Activated CD8-positive, alpha-beta T cell treated with anti-CD3 and anti-CD28 coated beads, Interleukin-2, amount 10 ng/mL, durations not matched to agents 7 days and 5 days (primary cell): ENCODE results near the gene RXFP2. TPM values are rescaled to one million over a fixed set of nuclear protein-coding genes. Genes with fewer than 3 reads are reported as not detected.

Source experiments
- ATAC-seq: fragments of 150-1000 bp; cut with Tn5 transposase; one replicate; pipeline ENCODE4 v1.10.0; 2021; ENCODE audit warnings: moderate library complexity
- CTCF ChIA-PET: fragments of 350-600 bp; sonication (Branson Sonifier 250); formaldehyde crosslinking; loops from one replicate; lab custom pipeline; 2021; ENCODE audit warnings: antibody characterized with exemption; lab: Charles Lee
- POLR2A ChIA-PET: fragments of 350-600 bp; sonication (Branson Sonifier 250); formaldehyde crosslinking; loops from one replicate; lab custom pipeline; 2021; ENCODE audit warnings: antibody characterized with exemption; lab: Charles Lee
- DNase-seq: peaks from one replicate; pipeline ENCODE4 v3.0.0-alpha.2; 2020
- H3K27ac Mint-ChIP-seq: one replicate; pipeline ENCODE4 v1.8.0; 2021; ENCODE audit warnings: mild to moderate bottlenecking, mixed read lengths
- H3K27me3 Mint-ChIP-seq: one replicate; pipeline ENCODE4 v1.8.0; 2021; ENCODE audit warnings: low read depth, mixed read lengths
- H3K36me3 Mint-ChIP-seq: one replicate; pipeline ENCODE4 v1.8.0; 2021; ENCODE audit warnings: low read depth, mixed read lengths
- H3K4me1 Mint-ChIP-seq: one replicate; pipeline ENCODE4 v1.8.0; 2021; ENCODE audit warnings: low read depth, mixed read lengths
- H3K4me3 Mint-ChIP-seq: one replicate; pipeline ENCODE4 v1.8.0; 2021; ENCODE audit warnings: mild to moderate bottlenecking, mixed read lengths
- H3K9me3 Mint-ChIP-seq: one replicate; pipeline ENCODE4 v1.8.0; 2022; ENCODE audit warnings: mixed read lengths; ENCODE audit not compliant: insufficient read depth
- total RNA-seq, 2 experiments: library from RNA; stranded (reverse); gene quantifications; one replicate each; pipeline ENCODE4 v1.2.3, GENCODE V29; 2021

Gene RXFP2
- total RNA-seq, 2 experiments from 2014 or later: not detected

- Mint-ChIP-seq H3K36me3 (no peaks in the 10 kb centered on the region), H3K27me3 (no peaks in the 10 kb centered on the region), H3K4me3 (no peak overlapping the region), H3K27ac (no peak overlapping the region), H3K9me3 (no peaks in the 10 kb centered on the region), H3K4me1 (peaks cover 2% of the 10 kb centered on the region)
- ATAC-seq (no peak), DNase-seq (no peak)
- ChIA-PET POLR2A (no interaction called here), CTCF (no interaction called here)
Measured at GRCh38 chr13:31769575-31769974, 30.2 kb downstream of the RXFP2 start.

GRCh38 chr13:31772231-31772630 lies 32.9 kb downstream of the RXFP2 start:
- H3K27me3 Mint-ChIP-seq: no peaks in the 10 kb centered on the region
- no peak for DNase-seq
- H3K4me1 Mint-ChIP-seq: peaks cover 2% of the 10 kb centered on the region
- H3K9me3 Mint-ChIP-seq: no peaks in the 10 kb centered on the region
- CTCF ChIA-PET: no interaction called here
- POLR2A ChIA-PET: no interaction called here
- H3K27ac Mint-ChIP-seq: no peak overlapping the region
- no peak for ATAC-seq
- H3K36me3 Mint-ChIP-seq: no peaks in the 10 kb centered on the region
- H3K4me3 Mint-ChIP-seq: no peak overlapping the region

- ChIA-PET POLR2A (no interaction called here), CTCF (no interaction called here)
- Mint-ChIP-seq H3K9me3 (no peaks in the 10 kb centered on the region), H3K27ac (no peak overlapping the region), H3K36me3 (no peaks in the 10 kb centered on the region), H3K4me1 (peaks cover 2% of the 10 kb centered on the region), H3K27me3 (no peaks in the 10 kb centered on the region), H3K4me3 (peak overlapping the region; percentile 9)
- ATAC-seq: no peak
- no peak for DNase-seq
Measured at GRCh38 chr13:31773538-31773937, 34.2 kb downstream of the RXFP2 start.

GRCh38 chr13:31774186-31774750 lies 34.9 kb downstream of the RXFP2 start:
- H3K36me3 Mint-ChIP-seq: no peaks in the 10 kb centered on the region
- POLR2A ChIA-PET: no interaction called here
- no peaks in the 10 kb centered on the region for H3K27me3 Mint-ChIP-seq
- ATAC-seq (no peak), DNase-seq (no peak)
- no peaks in the 10 kb centered on the region for H3K9me3 Mint-ChIP-seq
- H3K27ac Mint-ChIP-seq: no peak overlapping the region
- CTCF ChIA-PET: no interaction called here
- peaks cover 2% of the 10 kb centered on the region for H3K4me1 Mint-ChIP-seq
- no peak overlapping the region for H3K4me3 Mint-ChIP-seq

GRCh38 chr13:31775148-31775547 lies 35.8 kb downstream of the RXFP2 start:
- Mint-ChIP-seq H3K4me1 (peaks cover 2% of the 10 kb centered on the region), H3K36me3 (no peaks in the 10 kb centered on the region), H3K4me3 (no peak overlapping the region), H3K27me3 (no peaks in the 10 kb centered on the region), H3K9me3 (no peaks in the 10 kb centered on the region), H3K27ac (no peak overlapping the region)
- CTCF ChIA-PET: no interaction called here
- ATAC-seq (no peak), DNase-seq (no peak)
- POLR2A ChIA-PET: no interaction called here

GRCh38 chr13:31775686-31776085 lies 36.4 kb downstream of the RXFP2 start:
- ChIA-PET CTCF (no interaction called here), POLR2A (no interaction called here)
- Mint-ChIP-seq H3K27me3 (no peaks in the 10 kb centered on the region), H3K4me1 (peaks cover 2% of the 10 kb centered on the region), H3K27ac (no peak overlapping the region), H3K36me3 (no peaks in the 10 kb centered on the region), H3K4me3 (no peak overlapping the region), H3K9me3 (no peaks in the 10 kb centered on the region)
- ATAC-seq: no peak
- DNase-seq: no peak

- H3K27me3 Mint-ChIP-seq: no peaks in the 10 kb centered on the region
- POLR2A ChIA-PET: no interaction called here
- CTCF ChIA-PET: no interaction called here
- ATAC-seq (no peak), DNase-seq (no peak)
- H3K36me3 Mint-ChIP-seq: no peaks in the 10 kb centered on the region
- no peak overlapping the region for H3K4me3 Mint-ChIP-seq
- no peaks in the 10 kb centered on the region for H3K4me1 Mint-ChIP-seq
- no peak overlapping the region for H3K27ac Mint-ChIP-seq
- no peaks in the 10 kb centered on the region for H3K9me3 Mint-ChIP-seq
Measured at GRCh38 chr13:31781064-31781463, 41.7 kb downstream of the RXFP2 start.

- Mint-ChIP-seq H3K27ac (no peak overlapping the region), H3K4me3 (no peak overlapping the region), H3K27me3 (no peaks in the 10 kb centered on the region), H3K4me1 (no peaks in the 10 kb centered on the region), H3K36me3 (no peaks in the 10 kb centered on the region), H3K9me3 (no peaks in the 10 kb centered on the region)
- ChIA-PET POLR2A (no interaction called here), CTCF (no interaction called here)
- no peak for ATAC-seq
- no peak for DNase-seq
Measured at GRCh38 chr13:31786011-31786410, 46.7 kb downstream of the RXFP2 start.

- no peaks in the 10 kb centered on the region for H3K27me3 Mint-ChIP-seq
- H3K36me3 Mint-ChIP-seq: no peaks in the 10 kb centered on the region
- no peak overlapping the region for H3K4me3 Mint-ChIP-seq
- H3K9me3 Mint-ChIP-seq: no peaks in the 10 kb centered on the region
- no peak overlapping the region for H3K27ac Mint-ChIP-seq
- POLR2A ChIA-PET: no interaction called here
- H3K4me1 Mint-ChIP-seq: no peaks in the 10 kb centered on the region
- no peak for ATAC-seq
- no peak for DNase-seq
- CTCF ChIA-PET: no interaction called here
Measured at GRCh38 chr13:31790992-31791391, 51.7 kb downstream of the RXFP2 start.

- no peaks in the 10 kb centered on the region for H3K4me1 Mint-ChIP-seq
- no peaks in the 10 kb centered on the region for H3K36me3 Mint-ChIP-seq
- no peak overlapping the region for H3K27ac Mint-ChIP-seq
- H3K4me3 Mint-ChIP-seq: no peak overlapping the region
- POLR2A ChIA-PET: no interaction called here
- ATAC-seq (no peak), DNase-seq (no peak)
- CTCF ChIA-PET: no interaction called here
- no peaks in the 10 kb centered on the region for H3K27me3 Mint-ChIP-seq
- H3K9me3 Mint-ChIP-seq: no peaks in the 10 kb centered on the region
Measured at GRCh38 chr13:31793246-31793645, 53.9 kb downstream of the RXFP2 start.

GRCh38 chr13:31794452-31794851 lies 55.1 kb downstream of the RXFP2 start:
- POLR2A ChIA-PET: no interaction called here
- H3K4me1 Mint-ChIP-seq: no peaks in the 10 kb centered on the region
- no peak overlapping the region for H3K27ac Mint-ChIP-seq
- ATAC-seq (no peak), DNase-seq (no peak)
- H3K9me3 Mint-ChIP-seq: no peaks in the 10 kb centered on the region
- H3K4me3 Mint-ChIP-seq: no peak overlapping the region
- H3K36me3 Mint-ChIP-seq: no peaks in the 10 kb centered on the region
- CTCF ChIA-PET: no interaction called here
- H3K27me3 Mint-ChIP-seq: no peaks in the 10 kb centered on the region

GRCh38 chr13:31797154-31797775 lies 57.9 kb downstream of the RXFP2 start:
- Mint-ChIP-seq H3K27me3 (no peaks in the 10 kb centered on the region), H3K4me1 (peaks cover 3% of the 10 kb centered on the region), H3K9me3 (no peaks in the 10 kb centered on the region), H3K27ac (no peak overlapping the region), H3K4me3 (no peak overlapping the region), H3K36me3 (no peaks in the 10 kb centered on the region)
- CTCF ChIA-PET: no interaction called here
- ATAC-seq: no peak
- DNase-seq: no peak
- POLR2A ChIA-PET: no interaction called here

- H3K36me3 Mint-ChIP-seq: no peaks in the 10 kb centered on the region
- no peak for ATAC-seq
Measured at GRCh38 chr13:31798189-31798588, 58.9 kb downstream of the RXFP2 start.

More at GRCh38 chr13:31798189-31798588, 58.9 kb downstream of the RXFP2 start:
- H3K4me3 Mint-ChIP-seq: no peak overlapping the region
- ChIA-PET CTCF (no interaction called here), POLR2A (no interaction called here)
- no peaks in the 10 kb centered on the region for H3K27me3 Mint-ChIP-seq
- no peak for DNase-seq
- H3K27ac Mint-ChIP-seq: no peak overlapping the region
- no peaks in the 10 kb centered on the region for H3K9me3 Mint-ChIP-seq
- peaks cover 3% of the 10 kb centered on the region for H3K4me1 Mint-ChIP-seq
